MM.1S (cell line): ENCODE results near the gene GAL3ST1.

Experiments
- DNase-seq: peaks from one replicate; pipeline ENCODE4 v3.0.0-alpha.2; 2015
- H2AFZ ChIP-seq: fragments of 300-600 bp; sonication (generic); 2 replicates; pipeline ENCODE4 v1.6.0; 2016; ENCODE audit warnings: antibody characterized with exemption, low read length
- H3F3A ChIP-seq: fragments of 300-600 bp; sonication (generic); 2 replicates; pipeline ENCODE4 v1.6.1; 2016; ENCODE audit warnings: mild to moderate bottlenecking, antibody characterized with exemption, low read length, moderate library complexity, mixed read lengths; ENCODE audit not compliant: insufficient read depth
- H3K27ac ChIP-seq: fragments of 300-600 bp; sonication (generic); 2 replicates; pipeline ENCODE4 v1.5.1; 2016; ENCODE audit warnings: mild to moderate bottlenecking, low read length
- H3K27me3 ChIP-seq: fragments of 300-600 bp; sonication (generic); replicated peaks from 2 replicates; pipeline ENCODE4 v1.6.0; 2016; ENCODE audit warnings: low read length; ENCODE audit not compliant: insufficient read depth
- H3K36me3 ChIP-seq: fragments of 300-600 bp; sonication (generic); replicated peaks from 2 replicates; pipeline ENCODE4 v1.6.1; 2016; ENCODE audit warnings: mild to moderate bottlenecking, low read length, mixed read lengths; ENCODE audit not compliant: insufficient read depth
- H3K4me1 ChIP-seq: fragments of 300-600 bp; sonication (generic); 2 replicates; pipeline ENCODE4 v1.6.1; 2016; ENCODE audit warnings: low read length, mixed read lengths
- H3K4me2 ChIP-seq: fragments of 300-600 bp; sonication (generic); 2 replicates; pipeline ENCODE4 v1.6.0; 2016; ENCODE audit warnings: low read depth, low read length
- H3K4me3 ChIP-seq: fragments of 300-600 bp; sonication (generic); 2 replicates; pipeline ENCODE4 v1.5.1; 2016; ENCODE audit warnings: low read length, mixed read lengths
- H3K79me2 ChIP-seq: fragments of 300-600 bp; sonication (generic); 2 replicates; pipeline ENCODE4 v1.6.1; 2016; ENCODE audit warnings: mixed run types, low read length, mixed read lengths
- H3K9ac ChIP-seq: fragments of 300-600 bp; sonication (generic); 2 replicates; pipeline ENCODE4 v1.6.1; 2016; ENCODE audit warnings: low read length, mixed read lengths
- H3K9me2 ChIP-seq: fragments of 300-600 bp; sonication (generic); replicated peaks from 2 replicates; pipeline ENCODE4 v1.6.1; 2016; ENCODE audit warnings: mild to moderate bottlenecking, low read length, mixed read lengths; ENCODE audit not compliant: insufficient read depth
- H3K9me3 ChIP-seq: fragments of 300-600 bp; sonication (generic); replicated peaks from 2 replicates; pipeline ENCODE4 v1.6.1; 2016; ENCODE audit warnings: mild to moderate bottlenecking, low read length, mixed read lengths; ENCODE audit not compliant: insufficient read depth
- H4K20me1 ChIP-seq: fragments of 300-600 bp; sonication (generic); 2 replicates; pipeline ENCODE4 v1.6.1; 2016; ENCODE audit warnings: mild to moderate bottlenecking, low read length, moderate library complexity, mixed read lengths; ENCODE audit not compliant: insufficient read depth
- EZH2 ChIP-seq: fragments of 300-600 bp; sonication (generic); optimal IDR thresholded peaks from 2 replicates; pipeline ENCODE3; 2017; ENCODE audit warnings: low read depth, mild to moderate bottlenecking, antibody characterized with exemption, low read length, mixed read lengths
- EZH2phosphoT487 ChIP-seq: fragments of 300-600 bp; sonication (generic); IDR thresholded peaks from 2 replicates; pipeline ENCODE4 v1.6.1; 2018; ENCODE audit warnings: antibody characterized with exemption, low read length
- TF ChIP-seq, protein P1 (sequence below): fragments of 300-600 bp; sonication (generic); IDR thresholded peaks from 2 replicates; pipeline ENCODE4 v1.5.1; 2016; ENCODE audit warnings: antibody characterized with exemption, low read length, mixed read lengths

The GAL3ST1 gene

DNA sequence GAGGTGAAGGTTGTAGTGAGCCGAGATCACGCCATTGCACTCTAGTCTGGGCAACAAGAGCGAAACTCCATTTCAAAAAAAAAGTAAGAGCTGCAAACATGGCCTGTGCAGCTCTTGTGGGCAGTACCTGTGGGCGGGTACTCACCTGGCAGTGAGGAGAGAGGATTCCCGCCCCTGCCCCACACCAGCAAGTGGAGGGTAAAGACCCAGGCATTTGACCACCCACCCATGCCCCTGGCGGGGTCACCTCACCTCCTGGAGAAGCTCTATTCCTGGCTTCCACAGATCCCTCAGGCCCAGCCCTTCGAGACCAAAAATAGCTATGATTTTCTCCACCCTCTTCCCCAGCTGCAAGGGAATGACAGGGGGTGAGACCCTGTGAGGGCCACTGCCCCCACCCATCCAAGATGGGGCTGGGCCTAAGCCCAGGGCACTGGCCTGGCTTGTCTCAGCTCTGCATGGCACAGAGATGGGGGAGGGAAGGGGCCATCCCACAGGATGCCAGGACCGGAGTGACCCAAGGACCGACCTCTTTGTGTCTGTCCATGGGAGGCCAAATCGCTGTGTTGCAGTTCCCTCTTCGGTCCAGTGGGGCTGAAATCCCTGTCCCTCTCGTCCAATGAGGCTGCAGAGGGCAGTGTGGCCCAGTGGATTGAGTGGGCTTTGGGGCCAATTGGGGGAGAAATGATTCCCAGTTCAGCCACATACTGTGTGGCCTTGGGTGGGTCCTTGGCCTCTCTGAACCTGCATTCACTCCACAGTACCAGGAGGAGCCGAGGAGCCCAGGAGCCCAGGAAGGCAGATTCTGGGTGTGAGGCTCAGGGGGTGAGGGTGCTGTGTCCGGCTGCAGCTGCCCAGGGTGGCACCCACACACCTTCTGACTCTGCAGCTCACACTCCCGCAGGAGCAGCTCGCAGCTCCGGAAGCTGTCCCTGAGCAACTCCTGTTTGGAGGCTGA is 42.5 kb downstream of the GAL3ST1 start:
- no peak for DNase-seq
- Histone ChIP-seq H3K4me1 (no peaks in the 10 kb centered on the region), H3K36me3 (no peaks in the 10 kb centered on the region), H3K27me3 (no peaks in the 10 kb centered on the region; the same call in 1 of the 2 replicates), H4K20me1 (no peaks in the 10 kb centered on the region), H3K79me2 (no peaks in the 10 kb centered on the region), H3K4me2 (no peak overlapping the region), H3K9me2 (no peaks in the 10 kb centered on the region), H3K9me3 (no peaks in the 10 kb centered on the region), H3K9ac (no peak overlapping the region), H3K4me3 (no peak overlapping the region), H3K27ac (no peak overlapping the region), H3F3A (no peaks in the 10 kb centered on the region), H2AFZ (no peak overlapping the region)
- TF ChIP-seq EZH2 (no peak), EZH2phosphoT487 (no peak)
- TF ChIP-seq, protein P1, sequence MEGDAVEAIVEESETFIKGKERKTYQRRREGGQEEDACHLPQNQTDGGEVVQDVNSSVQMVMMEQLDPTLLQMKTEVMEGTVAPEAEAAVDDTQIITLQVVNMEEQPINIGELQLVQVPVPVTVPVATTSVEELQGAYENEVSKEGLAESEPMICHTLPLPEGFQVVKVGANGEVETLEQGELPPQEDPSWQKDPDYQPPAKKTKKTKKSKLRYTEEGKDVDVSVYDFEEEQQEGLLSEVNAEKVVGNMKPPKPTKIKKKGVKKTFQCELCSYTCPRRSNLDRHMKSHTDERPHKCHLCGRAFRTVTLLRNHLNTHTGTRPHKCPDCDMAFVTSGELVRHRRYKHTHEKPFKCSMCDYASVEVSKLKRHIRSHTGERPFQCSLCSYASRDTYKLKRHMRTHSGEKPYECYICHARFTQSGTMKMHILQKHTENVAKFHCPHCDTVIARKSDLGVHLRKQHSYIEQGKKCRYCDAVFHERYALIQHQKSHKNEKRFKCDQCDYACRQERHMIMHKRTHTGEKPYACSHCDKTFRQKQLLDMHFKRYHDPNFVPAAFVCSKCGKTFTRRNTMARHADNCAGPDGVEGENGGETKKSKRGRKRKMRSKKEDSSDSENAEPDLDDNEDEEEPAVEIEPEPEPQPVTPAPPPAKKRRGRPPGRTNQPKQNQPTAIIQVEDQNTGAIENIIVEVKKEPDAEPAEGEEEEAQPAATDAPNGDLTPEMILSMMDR = no peak

DNA sequence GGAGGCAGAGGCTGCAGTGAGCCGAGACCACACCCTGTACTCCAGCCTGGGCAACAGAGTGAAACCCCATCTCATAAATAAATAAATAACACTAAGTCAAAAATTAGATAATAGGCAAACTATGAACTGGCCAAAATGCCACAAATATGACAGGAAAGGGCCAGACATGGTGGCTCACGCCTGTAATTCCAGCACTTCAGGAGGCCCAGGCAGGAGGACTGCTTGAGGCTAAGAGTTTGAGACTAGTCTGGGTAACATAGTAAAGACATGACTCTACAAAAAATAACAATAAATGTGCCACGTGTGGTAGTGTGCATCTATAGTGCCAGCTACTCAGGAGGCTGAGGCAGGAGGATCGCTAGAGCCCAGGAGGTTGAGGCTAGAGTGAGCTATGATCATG is 47.8 kb downstream of the GAL3ST1 start:
- no peaks in the 10 kb centered on the region for H3K36me3 ChIP-seq
- H3K27ac ChIP-seq = no peak overlapping the region
- no peaks in the 10 kb centered on the region for H3F3A ChIP-seq
- TF ChIP-seq EZH2phosphoT487 (no peak), EZH2 (no peak)
- TF ChIP-seq, protein P1 = no peak
- H2AFZ ChIP-seq = no peak overlapping the region
- no peak overlapping the region for H3K9ac ChIP-seq
- H3K4me1 ChIP-seq = no peaks in the 10 kb centered on the region
- no peaks in the 10 kb centered on the region for H3K9me2 ChIP-seq
- H3K4me2 ChIP-seq = no peak overlapping the region
- DNase-seq = no peak
- no peaks in the 10 kb centered on the region for H3K9me3 ChIP-seq
- no peak overlapping the region for H3K4me3 ChIP-seq
- H3K79me2 ChIP-seq = no peaks in the 10 kb centered on the region
- H4K20me1 ChIP-seq = no peaks in the 10 kb centered on the region
- H3K27me3 ChIP-seq = peaks cover 23% of the 10 kb centered on the region

DNA sequence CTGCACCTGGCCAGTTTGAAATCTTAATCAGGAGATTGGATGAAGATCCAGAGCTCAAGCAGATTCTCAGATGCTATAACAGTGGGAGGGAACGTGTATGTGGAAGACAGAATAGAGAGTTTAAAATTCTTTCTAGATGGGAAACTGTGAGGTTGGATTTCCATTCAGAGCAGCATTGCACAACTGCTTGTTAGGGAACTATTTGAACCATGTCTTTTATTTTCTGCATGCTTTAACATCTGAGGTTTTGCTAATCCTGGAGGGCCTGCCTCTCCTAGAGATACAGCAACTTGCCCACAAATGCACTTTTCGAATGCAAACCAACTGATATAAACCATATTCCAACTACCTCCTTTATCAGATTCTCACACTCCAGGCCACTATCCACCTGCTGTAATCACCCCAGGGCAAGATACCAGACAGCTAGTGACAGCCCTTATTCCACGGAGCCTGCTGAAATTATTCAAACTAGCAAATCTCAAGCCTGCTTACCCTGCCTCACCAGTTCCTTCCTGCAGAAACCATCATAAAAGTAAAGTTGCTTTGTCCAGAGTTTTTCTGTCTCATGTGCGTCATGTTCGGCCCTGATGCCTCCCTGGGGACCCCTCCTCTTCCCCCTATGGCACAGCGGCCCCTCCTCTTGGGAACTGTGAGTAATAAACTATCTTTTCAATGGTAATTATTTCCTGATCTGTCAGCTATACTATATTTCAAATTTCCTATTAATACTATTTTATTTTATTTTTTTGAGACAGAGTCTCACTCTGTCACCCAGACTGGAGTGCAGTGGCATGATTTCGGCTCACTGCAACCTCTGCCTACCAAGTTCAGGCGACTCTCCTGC is 50.6 kb downstream of the GAL3ST1 start:
- peaks cover 23% of the 10 kb centered on the region for H3K27me3 ChIP-seq
- H3K27ac ChIP-seq = no peak overlapping the region
- no peaks in the 10 kb centered on the region for H4K20me1 ChIP-seq
- no peak for TF ChIP-seq EZH2phosphoT487
- TF ChIP-seq EZH2 = no peak
- TF ChIP-seq, protein P1 = no peak
- no peaks in the 10 kb centered on the region for H3F3A ChIP-seq
- H2AFZ ChIP-seq = no peak overlapping the region
- no peak overlapping the region for H3K4me2 ChIP-seq
- no peaks in the 10 kb centered on the region for H3K9me2 ChIP-seq
- no peak overlapping the region for H3K9ac ChIP-seq
- no peaks in the 10 kb centered on the region for H3K4me1 ChIP-seq
- no peak overlapping the region for H3K4me3 ChIP-seq
- no peaks in the 10 kb centered on the region for H3K36me3 ChIP-seq
- H3K79me2 ChIP-seq = no peaks in the 10 kb centered on the region
- no peaks in the 10 kb centered on the region for H3K9me3 ChIP-seq
- no peak for DNase-seq
